HepG2 (cell line): Measurements from ENCODE around the gene CHMP4B. TPM values are rescaled to one million over a fixed set of nuclear protein-coding genes. Genes with fewer than 3 reads are reported as not detected.

ENCODE experiments used
- ATAC-seq: fragments of 200-7000 bp; cut with Tn5 transposase; 3 replicates; pipeline ENCODE4 v1.9.1; 2020; ENCODE audit warnings: mild to moderate bottlenecking, moderate library complexity
- BruUV-seq: library from RNA; stranded (reverse); fragments of 400-500 nt; replicated peaks from 2 replicates; lab custom pipeline; 2021; lab: Mats Ljungman, UMichigan
- CTCF ChIA-PET: fragments of 300-600 bp; formaldehyde crosslinking; extraction: SDS; loops from one replicate; lab custom pipeline; 2021; ENCODE audit warnings: low total read pairs, inconsistent platforms, low intra/inter-chr PET ratio; lab: Yijun Ruan, JAX
- POLR2A ChIA-PET: fragments of 350-600 bp; sonication (Branson Sonifier 250); formaldehyde crosslinking; loops from one replicate; lab custom pipeline; 2020; ENCODE audit warnings: antibody characterized with exemption, inconsistent platforms; lab: Yijun Ruan, JAX
- DNase-seq: peaks from one replicate; pipeline ENCODE4 v3.0.0-alpha.2; 2015; ENCODE audit warnings: low spot score
- FAIRE-seq: peaks from 3 replicates; lab custom pipeline; 2011; peaks lifted over from hg19 to GRCh38; lab: Jason Lieb, UNC
- H2AFZ ChIP-seq: one replicate; pipeline ENCODE4 v1.6.1; 2011; ENCODE audit warnings: low read length, inconsistent platforms
- H3K27ac ChIP-seq: fragments of 300-600 bp; 3 replicates; pipeline ENCODE4 v1.8.0; 2011; ENCODE audit warnings: mixed run types, mild to moderate bottlenecking, mixed read lengths, low read length, inconsistent platforms; ENCODE audit not compliant: insufficient read depth; ENCODE audit errors: extremely low read length
- H3K27me3 ChIP-seq, 2 experiments: fragments of 200-600 bp in 1 of 2; 2 replicates in 1 of 2; 3 replicates in 1 of 2; pipeline versions ENCODE4 v1.6.0 to v1.8.0; 2011; ENCODE audit warnings: low read length in 2 of 2, mild to moderate bottlenecking in 2 of 2, moderate library complexity in 2 of 2, inconsistent platforms in 1 of 2; ENCODE audit not compliant: insufficient read depth in 2 of 2, control insufficient read depth in 1 of 2
- H3K36me3 ChIP-seq, 2 experiments: fragments of 200-600 bp in 1 of 2; replicated peaks in 1 of 2; 2 replicates in 1 of 2; 3 replicates in 1 of 2; pipeline versions ENCODE4 v1.5.1 to v1.8.0; 2011; ENCODE audit warnings: low read length in 2 of 2, inconsistent platforms in 1 of 2; ENCODE audit not compliant: insufficient read depth in 2 of 2, control insufficient read depth in 1 of 2
- H3K4me1 ChIP-seq: 2 replicates; pipeline ENCODE4 v1.5.1; 2012; ENCODE audit warnings: low read length, inconsistent platforms; ENCODE audit not compliant: insufficient read depth
- H3K4me2 ChIP-seq: 2 replicates; pipeline ENCODE4 v1.6.0; 2011; ENCODE audit warnings: low read depth, low read length, inconsistent platforms
- H3K4me3 ChIP-seq, 3 experiments: fragments of 200-600 bp in 1 of 3; sonication (generic), shearing (Covaris generic) in 1 of 3; replicated peaks in 1 of 3; 2 replicates each; pipeline ENCODE4 v1.5.1; 2011 to 2016; ENCODE audit warnings: low read length in 3 of 3, inconsistent platforms in 2 of 3, low read depth in 2 of 3, mild to moderate bottlenecking in 2 of 3, control low read depth in 1 of 3, mixed read lengths in 1 of 3; ENCODE audit not compliant: insufficient read depth in 1 of 3
- H3K79me2 ChIP-seq: one replicate; pipeline ENCODE4 v1.6.1; 2011; ENCODE audit warnings: low read length, inconsistent platforms; ENCODE audit not compliant: insufficient read depth
- H3K9ac ChIP-seq: 2 replicates; pipeline ENCODE4 v1.6.0; 2011; ENCODE audit warnings: mild to moderate bottlenecking, low read depth, low read length, inconsistent platforms; ENCODE audit not compliant: insufficient read depth
- H3K9me3 ChIP-seq: 2 replicates; pipeline ENCODE4 v1.5.1; 2012; ENCODE audit warnings: mild to moderate bottlenecking, low read length
- H4K20me1 ChIP-seq: 2 replicates; pipeline ENCODE4 v1.6.0; 2011; ENCODE audit warnings: inconsistent platforms, mild to moderate bottlenecking, low read length, moderate library complexity; ENCODE audit not compliant: insufficient read depth
- AGO1 ChIP-seq: fragments of 200-400 bp; formaldehyde crosslinking; IDR thresholded peaks from 2 replicates; pipeline ENCODE4 v1.6.1; 2017; ENCODE audit warnings: mild to moderate bottlenecking, low read depth, low read length, moderate library complexity; ENCODE audit not compliant: poor library complexity, severe bottlenecking
- ATAD3A ChIP-seq: sonication (generic); formaldehyde crosslinking; IDR thresholded peaks from 2 replicates; pipeline ENCODE4 v1.4.0; 2020; ENCODE audit warnings: missing genetic modification reagents
- KMT2A ChIP-seq: sonication (generic); formaldehyde crosslinking; IDR thresholded peaks from 2 replicates; pipeline ENCODE4 v1.4.0; 2020; ENCODE audit warnings: missing genetic modification reagents
- LCORL ChIP-seq, 2 experiments: fragments of 450-650 bp in 1 of 2; sonication (generic) in 1 of 2; formaldehyde crosslinking in 1 of 2; IDR thresholded peaks; 2 replicates each; pipeline versions ENCODE4 v1.5.0 to v1.6.1; 2017 to 2020; ENCODE audit warnings: antibody characterized with exemption in 1 of 2, missing genetic modification reagents in 1 of 2
- ZNF232 ChIP-seq: sonication (generic); formaldehyde crosslinking; IDR thresholded peaks from 2 replicates; pipeline ENCODE4 v1.4.0; 2020; ENCODE audit warnings: missing genetic modification reagents, borderline replicate concordance
- ZNF263 ChIP-seq: sonication (generic); formaldehyde crosslinking; IDR thresholded peaks from 2 replicates; pipeline ENCODE4 v1.4.0; 2020; ENCODE audit warnings: missing genetic modification reagents
- ZNF761 ChIP-seq: sonication (generic); formaldehyde crosslinking; conservative IDR thresholded peaks from 2 replicates; pipeline ENCODE4 v1.4.0; 2020; ENCODE audit warnings: mild to moderate bottlenecking, missing genetic modification reagents
- WGBS: methylation state at CpG from one replicate; pipeline ENCODE4 v1.1.6; 2017; ENCODE audit warnings: low lambda C conversion rate; 5-methylcytosine and 5-hydroxymethylcytosine counted together
- in situ Hi-C: cut with HindIII; loops from 2 replicates; pipeline ENCODE4 v1.10.0; 2017; ENCODE audit warnings: low pct_unique_long_range_greater_than_20kb; ENCODE audit not compliant: extremely low pct_ligation_motif_present
- intact Hi-C: fragments of 100-400 bp; cut with micrococcal nuclease; formaldehyde crosslinking; loops from one replicate; pipeline ENCODE4 v1.10.0; 2022; ENCODE audit not compliant: unreplicated experiment
- polyA plus RNA-seq, 8 experiments: library from polyadenylated mRNA; depleted of rRNA in 3 of 8; stranded (reverse) in 7 of 8; unstranded in 1 of 8; fragments of >200 nt; fragmentation: Illumina TruSeq in 4 of 8; extraction: Trizol in 4 of 8; gene quantifications; 2 replicates each; pipeline versions ENCODE4 v1.2.1 to v1.2.3, GENCODE V29; 2011 to 2016; ENCODE audit warnings: low read depth in 4 of 8, missing spikeins in 1 of 8, mixed read lengths in 1 of 8; ENCODE audit not compliant: insufficient read depth in 1 of 8
- total RNA-seq, 5 experiments: library from RNA; depleted of rRNA; stranded (reverse); fragments of >200 nt; fragmentation: Illumina TruSeq; extraction: Trizol; gene quantifications; 2 replicates each; pipeline ENCODE4 v1.2.3, GENCODE V29; 2016; ENCODE audit warnings: low read depth in 1 of 5
- TF ChIP-seq, protein P1 (sequence below): sonication (generic); formaldehyde crosslinking; IDR thresholded peaks from 2 replicates; pipeline ENCODE4 v1.4.0; 2020; ENCODE audit warnings: missing genetic modification reagents

CHMP4B gene
- total and polyA plus RNA-seq, 2 of the 13 experiments (the other 11 are each of a cell fraction or from before 2014, with no cell fraction given) = 40.1 to 45.6 TPM

DNA sequence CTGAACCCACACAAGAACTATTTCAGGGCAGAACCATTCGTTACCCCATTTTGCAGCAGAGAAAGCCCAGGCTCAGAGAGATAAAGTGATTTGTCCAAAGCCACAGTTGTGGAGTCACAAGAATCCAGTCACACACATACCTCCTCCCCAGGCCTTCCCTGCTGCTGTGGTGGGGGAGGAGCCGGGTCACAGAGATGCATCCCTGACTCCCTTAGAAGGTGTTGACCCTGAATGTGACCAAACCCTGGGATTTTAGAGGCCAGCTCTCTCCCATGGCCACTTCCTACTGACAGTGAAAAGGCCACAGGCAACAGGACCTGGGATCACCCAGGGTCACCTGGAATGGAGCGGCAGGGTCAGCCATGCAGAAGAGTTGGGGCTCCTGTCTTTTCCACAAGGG is 48.6 kb downstream of the CHMP4B start (continued):
- TF ChIP-seq, protein P1, sequence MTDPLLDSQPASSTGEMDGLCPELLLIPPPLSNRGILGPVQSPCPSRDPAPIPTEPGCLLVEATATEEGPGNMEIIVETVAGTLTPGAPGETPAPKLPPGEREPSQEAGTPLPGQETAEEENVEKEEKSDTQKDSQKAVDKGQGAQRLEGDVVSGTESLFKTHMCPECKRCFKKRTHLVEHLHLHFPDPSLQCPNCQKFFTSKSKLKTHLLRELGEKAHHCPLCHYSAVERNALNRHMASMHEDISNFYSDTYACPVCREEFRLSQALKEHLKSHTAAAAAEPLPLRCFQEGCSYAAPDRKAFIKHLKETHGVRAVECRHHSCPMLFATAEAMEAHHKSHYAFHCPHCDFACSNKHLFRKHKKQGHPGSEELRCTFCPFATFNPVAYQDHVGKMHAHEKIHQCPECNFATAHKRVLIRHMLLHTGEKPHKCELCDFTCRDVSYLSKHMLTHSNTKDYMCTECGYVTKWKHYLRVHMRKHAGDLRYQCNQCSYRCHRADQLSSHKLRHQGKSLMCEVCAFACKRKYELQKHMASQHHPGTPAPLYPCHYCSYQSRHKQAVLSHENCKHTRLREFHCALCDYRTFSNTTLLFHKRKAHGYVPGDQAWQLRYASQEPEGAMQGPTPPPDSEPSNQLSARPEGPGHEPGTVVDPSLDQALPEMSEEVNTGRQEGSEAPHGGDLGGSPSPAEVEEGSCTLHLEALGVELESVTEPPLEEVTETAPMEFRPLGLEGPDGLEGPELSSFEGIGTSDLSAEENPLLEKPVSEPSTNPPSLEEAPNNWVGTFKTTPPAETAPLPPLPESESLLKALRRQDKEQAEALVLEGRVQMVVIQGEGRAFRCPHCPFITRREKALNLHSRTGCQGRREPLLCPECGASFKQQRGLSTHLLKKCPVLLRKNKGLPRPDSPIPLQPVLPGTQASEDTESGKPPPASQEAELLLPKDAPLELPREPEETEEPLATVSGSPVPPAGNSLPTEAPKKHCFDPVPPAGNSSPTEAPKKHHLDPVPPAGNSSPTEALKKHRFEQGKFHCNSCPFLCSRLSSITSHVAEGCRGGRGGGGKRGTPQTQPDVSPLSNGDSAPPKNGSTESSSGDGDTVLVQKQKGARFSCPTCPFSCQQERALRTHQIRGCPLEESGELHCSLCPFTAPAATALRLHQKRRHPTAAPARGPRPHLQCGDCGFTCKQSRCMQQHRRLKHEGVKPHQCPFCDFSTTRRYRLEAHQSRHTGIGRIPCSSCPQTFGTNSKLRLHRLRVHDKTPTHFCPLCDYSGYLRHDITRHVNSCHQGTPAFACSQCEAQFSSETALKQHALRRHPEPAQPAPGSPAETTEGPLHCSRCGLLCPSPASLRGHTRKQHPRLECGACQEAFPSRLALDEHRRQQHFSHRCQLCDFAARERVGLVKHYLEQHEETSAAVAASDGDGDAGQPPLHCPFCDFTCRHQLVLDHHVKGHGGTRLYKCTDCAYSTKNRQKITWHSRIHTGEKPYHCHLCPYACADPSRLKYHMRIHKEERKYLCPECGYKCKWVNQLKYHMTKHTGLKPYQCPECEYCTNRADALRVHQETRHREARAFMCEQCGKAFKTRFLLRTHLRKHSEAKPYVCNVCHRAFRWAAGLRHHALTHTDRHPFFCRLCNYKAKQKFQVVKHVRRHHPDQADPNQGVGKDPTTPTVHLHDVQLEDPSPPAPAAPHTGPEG (CRISPR knock-in tag) = no peak
- TF ChIP-seq ZNF232 (CRISPR knock-in tag) = no peak
- TF ChIP-seq, all 625 proteins: peak for 9

DNA sequence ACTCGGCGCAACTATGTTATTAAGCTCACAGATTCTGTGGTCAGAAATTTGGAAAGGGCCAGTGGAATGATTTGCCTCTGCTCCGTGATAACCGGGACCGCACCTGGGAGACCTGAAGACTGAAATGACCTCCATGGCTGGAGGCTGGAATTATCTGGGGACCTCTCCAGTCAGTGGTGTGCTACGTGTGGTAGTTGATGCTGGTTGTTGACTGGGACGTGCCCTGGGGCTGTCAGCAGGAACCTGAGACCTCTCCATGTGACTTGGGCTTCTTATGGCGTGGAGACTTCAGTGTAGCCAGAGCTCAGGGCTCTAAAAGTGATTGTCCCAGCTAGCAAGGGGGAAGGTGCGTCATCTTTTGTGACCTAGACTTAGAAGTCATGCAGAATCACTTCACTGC is 50.3 kb downstream of the CHMP4B start:
- H2AFZ ChIP-seq = no peak overlapping the region
- intact Hi-C loops = loop anchor here (5.0 kb wide), 2 partner anchors 49 to 69 kb away; partner anchors contain the start of gene CHMP4B
- ATAC-seq (no peak), FAIRE-seq (no peak), DNase-seq (no peak)
- H3K27ac ChIP-seq = no peak overlapping the region
- TF ChIP-seq KMT2A (CRISPR knock-in tag) (no peak), AGO1 (no peak), LCORL (IDR thresholded peaks at IDR 0.05) (no peak), LCORL (CRISPR knock-in tag; IDR thresholded peaks at IDR 0.05) (no peak), ZNF761 (CRISPR knock-in tag) (no peak), ATAD3A (CRISPR knock-in tag) (peak; percentile 65; the same call in 1 of the 2 replicates), ZNF263 (CRISPR knock-in tag) (0 out of 2 replicates have a peak, but pooled peaks have one; percentile 19)
- in situ Hi-C loops = no loop called here
- no peak overlapping the region for H3K4me2 ChIP-seq
- WGBS = 67% methylated on average over 9 of the region's 9 CpGs
- ChIA-PET POLR2A (interaction anchor here (1.0 kb wide), 1 partner anchor 36 kb away, joined by 3 read pairs; no protein-coding TSS in a partner anchor), CTCF (interaction anchor here (2.3 kb wide), 1 partner anchor 208 kb away, joined by 39 read pairs; no protein-coding TSS in a partner anchor)
- H4K20me1 ChIP-seq = no peaks in the 10 kb centered on the region
- H3K9ac ChIP-seq = no peak overlapping the region
- H3K27me3 ChIP-seq = peaks cover 0 to 27% of the 10 kb centered on the region in 2 experiments; a peak in 3 of 5 replicates
- no peaks in the 10 kb centered on the region for H3K79me2 ChIP-seq
- H3K36me3 ChIP-seq = 0 out of 5 replicates have a peak, but pooled peaks cover 0 to under 1% of the 10 kb centered on the region in 2 experiments
- H3K9me3 ChIP-seq = no peaks in the 10 kb centered on the region
- no peak overlapping the region for H3K4me3 ChIP-seq
- no TSS peak for BruUV-seq
- peaks cover 46% of the 10 kb centered on the region for H3K4me1 ChIP-seq
